MV-4-11 (cell line): Measurements from ENCODE around the gene MYLK.

Experiments used
- DNase-seq: peaks from one replicate; lab custom pipeline; 2025; lab: John Stamatoyannopoulos, UW

MYLK gene

GRCh38 chr3:123642182-123642956 is 241.8 kb downstream of the MYLK start:
- DNase-seq = peak; percentile 89

- no peak for DNase-seq
Observed at GRCh38 chr3:123641505-123641904, 242.6 kb downstream of the MYLK start.

GRCh38 chr3:123640740-123641462 is 243.2 kb downstream of the MYLK start:
- no peak for DNase-seq

- DNase-seq = no peak
Observed at GRCh38 chr3:123640311-123640710, 243.8 kb downstream of the MYLK start.

GRCh38 chr3:123638936-123639689 is 245.0 kb downstream of the MYLK start:
- no peak for DNase-seq

- DNase-seq = no peak
Observed at GRCh38 chr3:123637841-123638240, 246.3 kb downstream of the MYLK start.

- DNase-seq = no peak
Observed at GRCh38 chr3:123637131-123637530, 247.0 kb downstream of the MYLK start.

- DNase-seq = no peak
Observed at GRCh38 chr3:123636431-123636841, 247.7 kb downstream of the MYLK start.

- DNase-seq = no peak
Observed at GRCh38 chr3:123635717-123636116, 248.4 kb downstream of the MYLK start.

- DNase-seq = no peak
Observed at GRCh38 chr3:123635217-123635616, 248.9 kb downstream of the MYLK start.

GRCh38 chr3:123634149-123635051 is 249.7 kb downstream of the MYLK start:
- no peak for DNase-seq

- DNase-seq = no peak
Observed at GRCh38 chr3:123633530-123633929, 250.6 kb downstream of the MYLK start.

GRCh38 chr3:123632161-123632655 is 251.9 kb downstream of the MYLK start:
- no peak for DNase-seq

GRCh38 chr3:123629747-123630047 is 254.4 kb downstream of the MYLK start:
- DNase-seq = no peak

- DNase-seq = no peak
Observed at GRCh38 chr3:123628996-123629746, 255.0 kb downstream of the MYLK start.

- no peak for DNase-seq
Observed at GRCh38 chr3:123627673-123628670, 256.2 kb downstream of the MYLK start.

- DNase-seq = no peak
Observed at GRCh38 chr3:123626881-123627280, 257.3 kb downstream of the MYLK start.

- DNase-seq = no peak
Observed at GRCh38 chr3:123624302-123624701, 259.8 kb downstream of the MYLK start.

- DNase-seq = no peak
Observed at GRCh38 chr3:123623346-123623880, 260.7 kb downstream of the MYLK start.
